Activated T-helper 17 cell treated with anti-CD3 and anti-CD28 coated beads, Interleukin-2, amount 50 U/mL, for 72 hours (primary cell): ENCODE data around the gene FAM184A. TPM values are rescaled to one million over a fixed set of nuclear protein-coding genes. Genes with fewer than 3 reads are reported as not detected.

Experiments
- ATAC-seq: fragments of 150-1000 bp; cut with Tn5 transposase; replicated peaks from 2 replicates; pipeline ENCODE4 v1.10.0; 2021; ENCODE audit warnings: mild to moderate bottlenecking, moderate library complexity
- H3K27ac Mint-ChIP-seq: one replicate; pipeline ENCODE4 v1.8.0; 2022; ENCODE audit warnings: mixed read lengths
- H3K27me3 Mint-ChIP-seq: one replicate; pipeline ENCODE4 v1.8.0; 2022; ENCODE audit warnings: mixed read lengths
- H3K36me3 Mint-ChIP-seq: one replicate; pipeline ENCODE4 v1.8.0; 2022; ENCODE audit warnings: low read depth, mild to moderate bottlenecking, mixed read lengths
- H3K4me1 Mint-ChIP-seq: one replicate; pipeline ENCODE4 v1.8.0; 2022; ENCODE audit warnings: mixed read lengths
- H3K4me3 Mint-ChIP-seq: one replicate; pipeline ENCODE4 v1.8.0; 2022; ENCODE audit warnings: mild to moderate bottlenecking, mixed read lengths
- H3K9me3 Mint-ChIP-seq: one replicate; pipeline ENCODE4 v1.8.0; 2022; ENCODE audit warnings: mixed read lengths
- total RNA-seq, 2 donors: library from RNA; stranded (reverse); gene quantifications; one replicate each; pipeline ENCODE4 v1.2.3, GENCODE V29; 2022

The FAM184A gene
- total RNA-seq, 2 donors from 2014 or later: 9.5 to 10.6 TPM

DNA sequence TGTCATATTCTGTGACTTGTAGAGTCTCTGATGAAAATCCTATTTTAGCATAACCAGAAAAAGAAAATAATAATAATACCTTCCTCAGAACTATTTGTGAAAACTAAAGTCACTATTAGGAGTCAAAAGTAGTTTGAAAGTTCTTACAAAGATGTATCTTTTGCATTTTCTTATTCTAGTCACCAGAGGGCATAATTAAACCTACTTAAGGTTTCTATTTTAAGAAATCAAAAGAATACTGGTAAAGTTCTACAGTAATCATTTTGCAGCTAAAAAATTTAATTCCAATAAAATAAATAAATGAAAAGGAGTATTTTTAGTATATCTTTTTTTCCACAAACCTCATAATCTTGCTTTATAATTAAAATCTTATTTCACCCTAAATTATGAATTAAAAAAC is 115.5 kb downstream of the FAM184A start:
- Mint-ChIP-seq H3K36me3 (no peaks in the 10 kb centered on the region), H3K9me3 (no peaks in the 10 kb centered on the region), H3K27me3 (no peaks in the 10 kb centered on the region), H3K4me3 (no peak overlapping the region), H3K4me1 (peaks cover 4% of the 10 kb centered on the region), H3K27ac (no peak overlapping the region)
- ATAC-seq: no peak

DNA sequence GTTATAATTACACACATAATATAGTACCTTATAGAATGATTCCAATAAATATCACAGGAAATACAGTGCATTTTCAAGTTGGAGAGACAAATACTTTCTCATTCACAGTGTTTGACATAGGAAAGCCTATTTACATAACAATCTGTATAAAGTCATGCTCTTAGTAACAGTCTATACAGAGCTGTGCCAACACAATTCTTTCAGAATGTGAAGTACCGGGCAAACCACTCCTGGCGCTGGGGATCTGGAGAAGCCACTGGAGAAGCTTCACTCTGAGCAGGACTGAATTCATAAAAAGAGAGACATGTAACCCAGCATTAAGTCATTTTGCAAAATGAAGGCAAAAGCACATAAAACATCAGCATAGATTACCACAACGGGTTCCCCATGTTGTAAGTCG is 118.6 kb downstream of the FAM184A start:
- no peak overlapping the region for H3K4me3 Mint-ChIP-seq

DNA sequence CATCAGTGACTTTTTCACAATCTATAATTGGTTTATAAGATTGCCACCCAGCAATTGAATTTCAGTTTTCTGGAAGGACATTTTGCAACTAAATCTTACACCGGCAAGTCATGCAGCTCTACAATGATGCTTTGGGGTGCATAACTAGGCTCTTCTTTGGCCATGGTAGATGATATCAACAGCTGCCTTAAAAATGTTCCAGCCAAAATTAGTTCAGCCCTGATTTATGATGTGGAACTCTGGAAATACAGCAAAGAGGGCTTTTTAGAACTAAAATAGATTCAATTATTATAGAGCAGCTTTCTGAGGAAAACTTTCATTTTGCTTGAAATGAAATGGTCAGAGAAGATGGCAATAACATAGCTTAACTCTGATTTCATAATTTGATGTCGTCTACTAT is 125.1 kb downstream of the FAM184A start:
- no peak overlapping the region for H3K4me3 Mint-ChIP-seq
- ATAC-seq: no peak
- H3K4me1 Mint-ChIP-seq: no peaks in the 10 kb centered on the region
- H3K36me3 Mint-ChIP-seq: no peaks in the 10 kb centered on the region
- no peaks in the 10 kb centered on the region for H3K27me3 Mint-ChIP-seq
- H3K9me3 Mint-ChIP-seq: peaks cover 11% of the 10 kb centered on the region
- no peak overlapping the region for H3K27ac Mint-ChIP-seq

More for the DNA sequence above, 118.6 kb downstream of the FAM184A start:
- Mint-ChIP-seq H3K36me3 (no peaks in the 10 kb centered on the region), H3K27me3 (no peaks in the 10 kb centered on the region), H3K4me1 (peaks cover 4% of the 10 kb centered on the region), H3K9me3 (no peaks in the 10 kb centered on the region), H3K27ac (no peak overlapping the region)
- ATAC-seq: no peak

GRCh38 chr6:118952683-118953082 is 125.8 kb downstream of the FAM184A start:
- no peaks in the 10 kb centered on the region for H3K36me3 Mint-ChIP-seq
- peaks cover 11% of the 10 kb centered on the region for H3K9me3 Mint-ChIP-seq
- H3K4me3 Mint-ChIP-seq: no peak overlapping the region
- no peaks in the 10 kb centered on the region for H3K27me3 Mint-ChIP-seq
- no peaks in the 10 kb centered on the region for H3K4me1 Mint-ChIP-seq
- H3K27ac Mint-ChIP-seq: no peak overlapping the region
- no peak for ATAC-seq

- no peaks in the 10 kb centered on the region for H3K36me3 Mint-ChIP-seq
- peaks cover 41% of the 10 kb centered on the region for H3K9me3 Mint-ChIP-seq
- no peaks in the 10 kb centered on the region for H3K4me1 Mint-ChIP-seq
- H3K27me3 Mint-ChIP-seq: no peaks in the 10 kb centered on the region
- H3K4me3 Mint-ChIP-seq: no peak overlapping the region
- no peak for ATAC-seq
- H3K27ac Mint-ChIP-seq: no peak overlapping the region
Measured at GRCh38 chr6:118945217-118945616, 133.2 kb downstream of the FAM184A start.

- peaks cover 7% of the 10 kb centered on the region for H3K36me3 Mint-ChIP-seq
- no peak overlapping the region for H3K4me3 Mint-ChIP-seq
- no peak overlapping the region for H3K27ac Mint-ChIP-seq
- peaks cover 27% of the 10 kb centered on the region for H3K9me3 Mint-ChIP-seq
- peaks cover 8% of the 10 kb centered on the region for H3K4me1 Mint-ChIP-seq
- H3K27me3 Mint-ChIP-seq: no peaks in the 10 kb centered on the region
- no peak for ATAC-seq
Measured at GRCh38 chr6:118940770-118941169, 137.7 kb downstream of the FAM184A start.

GRCh38 chr6:118939683-118940082 is 138.8 kb downstream of the FAM184A start:
- H3K9me3 Mint-ChIP-seq: peaks cover 17% of the 10 kb centered on the region
- no peak overlapping the region for H3K4me3 Mint-ChIP-seq
- no peaks in the 10 kb centered on the region for H3K27me3 Mint-ChIP-seq
- H3K36me3 Mint-ChIP-seq: peaks cover 7% of the 10 kb centered on the region
- H3K4me1 Mint-ChIP-seq: peaks cover 11% of the 10 kb centered on the region
- H3K27ac Mint-ChIP-seq: no peak overlapping the region
- no peak for ATAC-seq

- H3K27ac Mint-ChIP-seq: peak overlapping the region; percentile 89
- H3K4me1 Mint-ChIP-seq: peaks cover 16% of the 10 kb centered on the region
- no peaks in the 10 kb centered on the region for H3K9me3 Mint-ChIP-seq
- peaks cover 24% of the 10 kb centered on the region for H3K36me3 Mint-ChIP-seq
- H3K27me3 Mint-ChIP-seq: no peaks in the 10 kb centered on the region
- peak overlapping the region; percentile 89 for H3K4me3 Mint-ChIP-seq
- ATAC-seq: no peak
Measured at GRCh38 chr6:118935978-118936703, 142.3 kb downstream of the FAM184A start.

GRCh38 chr6:118935331-118935668 is 143.2 kb downstream of the FAM184A start:
- peaks cover 32% of the 10 kb centered on the region for H3K36me3 Mint-ChIP-seq
- peak overlapping the region; percentile 89 for H3K4me3 Mint-ChIP-seq
- H3K4me1 Mint-ChIP-seq: peaks cover 16% of the 10 kb centered on the region
- no peaks in the 10 kb centered on the region for H3K27me3 Mint-ChIP-seq
- no peak for ATAC-seq
- H3K9me3 Mint-ChIP-seq: no peaks in the 10 kb centered on the region
- H3K27ac Mint-ChIP-seq: peak overlapping the region; percentile 89

GRCh38 chr6:118934461-118935330 is 143.8 kb downstream of the FAM184A start, which contains the start of gene MCM9:
TSS of gene MCM9 (minus strand) at chr6:118935159. CDS start at chr6:118931723, 3,436 bp downstream.
- Mint-ChIP-seq H3K9me3 (no peaks in the 10 kb centered on the region), H3K27ac (peak within 1 kb of the TSS; percentile 89), H3K4me3 (peak within 1 kb of the TSS; percentile 89), H3K36me3 (peaks cover 36% of the 10 kb centered on the region), H3K27me3 (no peaks in the 10 kb centered on the region), H3K4me1 (peaks cover 16% of the 10 kb centered on the region)
- ATAC-seq: peak; percentile 96

DNA sequence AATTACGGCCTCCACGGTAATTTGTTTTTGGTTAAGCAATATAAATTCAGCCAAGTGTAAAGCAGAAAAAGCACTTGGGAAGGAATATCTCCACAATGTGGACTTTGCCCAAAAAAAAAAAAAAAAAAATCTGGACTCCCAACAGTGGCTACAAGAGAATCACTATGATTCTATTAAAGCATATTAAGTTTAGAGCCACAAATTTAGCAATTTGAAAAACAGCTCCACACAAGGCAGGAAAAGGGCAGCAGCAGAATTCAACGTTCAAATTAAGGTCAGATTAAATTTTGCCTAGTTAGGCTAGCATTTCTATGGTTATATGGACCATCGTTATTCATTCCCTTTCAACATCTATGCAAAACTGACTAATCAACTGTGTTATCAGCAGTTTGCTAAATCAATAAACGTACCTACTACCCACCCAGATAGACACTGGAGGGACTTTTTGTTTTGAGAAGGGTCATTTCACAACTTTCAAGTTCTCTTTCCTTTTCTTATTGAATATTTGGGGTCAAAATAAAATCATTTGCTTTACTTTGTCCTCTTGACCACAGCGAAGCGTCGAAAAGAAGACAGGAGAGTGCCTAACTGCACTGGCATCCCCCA is 144.5 kb downstream of the FAM184A start:
- Mint-ChIP-seq H3K4me1 (peaks cover 16% of the 10 kb centered on the region), H3K4me3 (peak overlapping the region; percentile 89), H3K27ac (peak overlapping the region; percentile 89), H3K9me3 (no peaks in the 10 kb centered on the region), H3K36me3 (peaks cover 39% of the 10 kb centered on the region), H3K27me3 (no peaks in the 10 kb centered on the region)
- ATAC-seq: no peak

- Mint-ChIP-seq H3K36me3 (peaks cover 51% of the 10 kb centered on the region), H3K9me3 (no peaks in the 10 kb centered on the region), H3K4me1 (peaks cover 16% of the 10 kb centered on the region), H3K27ac (no peak overlapping the region), H3K4me3 (peak overlapping the region; percentile 89), H3K27me3 (no peaks in the 10 kb centered on the region)
- no peak for ATAC-seq
Measured at GRCh38 chr6:118932421-118932820, 146.0 kb downstream of the FAM184A start.

GRCh38 chr6:118931436-118931835 is 147.0 kb downstream of the FAM184A start:
- no peak overlapping the region for H3K4me3 Mint-ChIP-seq
- H3K27me3 Mint-ChIP-seq: no peaks in the 10 kb centered on the region
- H3K4me1 Mint-ChIP-seq: peaks cover 10% of the 10 kb centered on the region
- no peaks in the 10 kb centered on the region for H3K9me3 Mint-ChIP-seq
- no peak overlapping the region for H3K27ac Mint-ChIP-seq
- H3K36me3 Mint-ChIP-seq: peaks cover 59% of the 10 kb centered on the region
- ATAC-seq: no peak

DNA sequence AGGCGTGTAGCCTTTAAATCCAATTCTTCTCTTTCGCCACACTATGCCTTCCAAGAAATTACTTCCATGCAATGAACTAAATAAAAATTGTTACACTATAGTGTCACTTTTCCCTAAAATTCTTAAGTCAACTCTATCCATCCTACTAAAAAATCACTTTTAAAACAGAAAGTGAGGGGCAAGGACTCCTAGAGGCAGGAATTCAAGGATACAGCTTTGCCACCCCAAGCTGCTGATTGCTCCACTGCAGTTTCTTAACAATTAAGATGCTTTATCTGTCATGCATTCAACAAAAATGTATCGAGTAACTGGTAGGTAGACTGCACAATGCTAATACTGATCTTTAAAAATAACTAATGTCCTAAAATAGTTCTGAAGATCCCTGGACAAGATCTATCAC is 147.8 kb downstream of the FAM184A start:
- no peaks in the 10 kb centered on the region for H3K9me3 Mint-ChIP-seq
- no peaks in the 10 kb centered on the region for H3K27me3 Mint-ChIP-seq
- H3K4me3 Mint-ChIP-seq: no peak overlapping the region
- no peak overlapping the region for H3K27ac Mint-ChIP-seq
- peaks cover 7% of the 10 kb centered on the region for H3K4me1 Mint-ChIP-seq
- ATAC-seq: no peak
- H3K36me3 Mint-ChIP-seq: peaks cover 65% of the 10 kb centered on the region
